ENCODE data around the gene PTPN21. TPM values are rescaled to one million over a fixed set of nuclear protein-coding genes. Genes with fewer than 3 reads are reported as not detected.
A peak's percentile ranks its signal among the peaks of the same experiment; 100 is the strongest.

The PTPN21 gene
- total RNA-seq, 1 donor = 17.4 TPM

DNA sequence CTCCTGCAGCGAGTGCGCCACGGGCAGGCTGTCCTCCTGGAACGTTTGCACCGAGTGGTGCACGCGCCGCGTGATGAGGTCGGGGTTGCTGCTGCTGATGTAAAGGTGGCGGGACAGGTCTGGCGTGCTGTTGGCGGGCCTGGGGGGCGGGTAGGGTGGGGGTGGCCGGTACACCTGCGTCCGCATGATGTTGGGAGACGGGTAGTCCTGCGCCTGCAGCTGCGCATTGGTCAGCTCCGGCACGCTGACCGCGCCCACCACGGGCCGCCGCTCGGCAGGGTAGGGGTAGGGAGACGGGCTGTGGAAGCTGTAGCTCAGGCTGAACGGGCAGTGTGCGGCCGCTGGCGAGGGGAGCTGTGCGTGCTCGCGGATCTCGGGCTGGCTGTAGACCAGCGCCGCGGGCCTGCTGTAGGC, 75.2 kb downstream of the PTPN21 start:
- no peak overlapping the region for H2AFZ ChIP-seq (ENCODE audit: low read length)

DNA sequence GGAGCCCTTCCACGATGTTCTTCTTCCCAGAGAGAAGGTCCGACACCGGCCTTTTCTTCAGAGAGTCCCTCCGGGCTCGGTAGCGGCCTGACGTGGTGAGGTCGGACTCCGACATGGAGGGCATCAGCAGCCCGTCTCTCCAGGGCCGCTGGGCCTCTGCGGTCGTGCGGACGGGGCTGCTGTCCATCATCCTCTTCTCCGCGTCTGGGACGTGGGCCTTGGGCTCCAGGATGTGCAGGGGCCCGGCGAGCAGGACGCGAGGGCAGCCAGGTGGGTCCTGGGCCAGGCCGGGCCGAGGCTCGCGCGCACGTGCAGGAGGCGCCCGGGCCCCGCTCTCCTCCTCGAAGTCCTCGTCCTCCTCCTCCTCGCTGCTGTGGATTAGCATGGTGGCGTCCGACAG, 75.9 kb downstream of the PTPN21 start:
- TF ChIP-seq, protein P1, sequence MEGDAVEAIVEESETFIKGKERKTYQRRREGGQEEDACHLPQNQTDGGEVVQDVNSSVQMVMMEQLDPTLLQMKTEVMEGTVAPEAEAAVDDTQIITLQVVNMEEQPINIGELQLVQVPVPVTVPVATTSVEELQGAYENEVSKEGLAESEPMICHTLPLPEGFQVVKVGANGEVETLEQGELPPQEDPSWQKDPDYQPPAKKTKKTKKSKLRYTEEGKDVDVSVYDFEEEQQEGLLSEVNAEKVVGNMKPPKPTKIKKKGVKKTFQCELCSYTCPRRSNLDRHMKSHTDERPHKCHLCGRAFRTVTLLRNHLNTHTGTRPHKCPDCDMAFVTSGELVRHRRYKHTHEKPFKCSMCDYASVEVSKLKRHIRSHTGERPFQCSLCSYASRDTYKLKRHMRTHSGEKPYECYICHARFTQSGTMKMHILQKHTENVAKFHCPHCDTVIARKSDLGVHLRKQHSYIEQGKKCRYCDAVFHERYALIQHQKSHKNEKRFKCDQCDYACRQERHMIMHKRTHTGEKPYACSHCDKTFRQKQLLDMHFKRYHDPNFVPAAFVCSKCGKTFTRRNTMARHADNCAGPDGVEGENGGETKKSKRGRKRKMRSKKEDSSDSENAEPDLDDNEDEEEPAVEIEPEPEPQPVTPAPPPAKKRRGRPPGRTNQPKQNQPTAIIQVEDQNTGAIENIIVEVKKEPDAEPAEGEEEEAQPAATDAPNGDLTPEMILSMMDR (IDR thresholded peaks at IDR 0.05; ENCODE audit: extremely low read depth, low read depth, low read length) = no peak
- Histone ChIP-seq H2AFZ (ENCODE audit: low read length) (no peak overlapping the region), H3K27ac (ENCODE audit: low read depth, low read length) (no peak overlapping the region), H3K79me2 (ENCODE audit: insufficient read depth, low read length) (no peaks in the 10 kb centered on the region), H3K4me1 (ENCODE audit: insufficient read depth, low read length) (peaks cover 15% of the 10 kb centered on the region), H3K4me3 (ENCODE audit: insufficient read depth, low read length) (no peak overlapping the region), H3K36me3 (ENCODE audit: insufficient read depth, low read length) (peaks cover 23% of the 10 kb centered on the region), H3K9me3 (ENCODE audit: low read depth, low read length) (no peaks in the 10 kb centered on the region), H3K27me3 (ENCODE audit: insufficient read depth, low read length) (no peaks in the 10 kb centered on the region), H3K4me2 (ENCODE audit: insufficient read depth, low read length) (no peak overlapping the region), H4K20me1 (ENCODE audit: insufficient read depth, low read length) (peaks cover 17% of the 10 kb centered on the region)
- no peak for DNase-seq (ENCODE audit: insufficient read length, low spot score, missing footprints)

More for the DNA sequence above, 75.2 kb downstream of the PTPN21 start:
- TF ChIP-seq, protein P1 (IDR thresholded peaks at IDR 0.05; ENCODE audit: extremely low read depth, low read depth, low read length) = no peak
- Histone ChIP-seq H3K9me3 (ENCODE audit: low read depth, low read length) (no peaks in the 10 kb centered on the region), H3K4me1 (ENCODE audit: insufficient read depth, low read length) (peaks cover 15% of the 10 kb centered on the region), H3K27ac (ENCODE audit: low read depth, low read length) (no peak overlapping the region), H3K4me2 (ENCODE audit: insufficient read depth, low read length) (no peak overlapping the region), H3K27me3 (ENCODE audit: insufficient read depth, low read length) (no peaks in the 10 kb centered on the region), H3K79me2 (ENCODE audit: insufficient read depth, low read length) (no peaks in the 10 kb centered on the region), H3K4me3 (ENCODE audit: insufficient read depth, low read length) (no peak overlapping the region), H4K20me1 (ENCODE audit: insufficient read depth, low read length) (peaks cover 17% of the 10 kb centered on the region), H3K36me3 (ENCODE audit: insufficient read depth, low read length) (peaks cover 29% of the 10 kb centered on the region)
- DNase-seq (ENCODE audit: insufficient read length, low spot score, missing footprints) = no peak

DNA sequence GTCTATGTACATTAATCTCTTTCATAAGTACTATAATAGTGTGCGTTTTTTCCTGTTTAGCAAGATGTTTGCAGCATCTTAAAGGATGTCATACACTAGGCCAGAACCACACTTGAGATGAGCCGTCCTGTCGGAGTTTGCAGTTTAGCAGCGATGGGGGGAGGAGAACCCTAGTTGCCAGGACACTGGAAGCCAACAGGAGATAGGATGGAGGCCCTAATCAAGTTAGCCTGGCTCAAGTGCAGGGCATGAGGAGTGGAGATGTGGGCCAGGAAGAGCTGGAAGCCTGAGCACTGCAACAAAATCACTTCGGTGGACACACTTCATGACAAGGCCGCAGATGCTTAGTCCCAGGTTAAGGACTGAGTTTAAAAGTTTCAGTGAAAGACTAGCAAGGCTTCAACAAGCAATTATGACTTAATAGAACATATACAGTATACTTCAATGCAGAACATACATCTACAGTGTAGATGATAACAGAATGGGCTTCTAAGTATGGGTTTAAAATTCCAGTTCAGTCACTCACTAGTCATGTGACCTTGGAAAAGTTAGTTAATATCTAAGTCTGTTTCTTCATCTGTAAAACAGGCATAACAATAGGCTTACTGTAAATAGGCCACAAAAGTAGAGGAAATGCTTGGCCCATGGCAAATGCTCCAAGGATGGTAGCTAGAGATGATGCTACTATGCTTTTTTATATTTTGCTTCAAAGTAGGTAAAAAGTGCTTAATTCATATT, 77.1 kb downstream of the PTPN21 start:
- DNase-seq (ENCODE audit: insufficient read length, low spot score, missing footprints) = no peak
- peaks cover 28% of the 10 kb centered on the region for H3K36me3 ChIP-seq (ENCODE audit: insufficient read depth, low read length)
- TF ChIP-seq, protein P1 (IDR thresholded peaks at IDR 0.05; ENCODE audit: extremely low read depth, low read depth, low read length) = no peak
- H3K4me2 ChIP-seq (ENCODE audit: insufficient read depth, low read length) = no peak overlapping the region
- no peaks in the 10 kb centered on the region for H3K9me3 ChIP-seq (ENCODE audit: low read depth, low read length)
- no peaks in the 10 kb centered on the region for H3K79me2 ChIP-seq (ENCODE audit: insufficient read depth, low read length)
- peaks cover 17% of the 10 kb centered on the region for H4K20me1 ChIP-seq (ENCODE audit: insufficient read depth, low read length)
- H3K27me3 ChIP-seq (ENCODE audit: insufficient read depth, low read length) = no peaks in the 10 kb centered on the region
- no peak overlapping the region for H3K4me3 ChIP-seq (ENCODE audit: insufficient read depth, low read length)
- no peak overlapping the region for H2AFZ ChIP-seq (ENCODE audit: low read length)
- peaks cover 15% of the 10 kb centered on the region for H3K4me1 ChIP-seq (ENCODE audit: insufficient read depth, low read length)
- no peak overlapping the region for H3K27ac ChIP-seq (ENCODE audit: low read depth, low read length)

DNA sequence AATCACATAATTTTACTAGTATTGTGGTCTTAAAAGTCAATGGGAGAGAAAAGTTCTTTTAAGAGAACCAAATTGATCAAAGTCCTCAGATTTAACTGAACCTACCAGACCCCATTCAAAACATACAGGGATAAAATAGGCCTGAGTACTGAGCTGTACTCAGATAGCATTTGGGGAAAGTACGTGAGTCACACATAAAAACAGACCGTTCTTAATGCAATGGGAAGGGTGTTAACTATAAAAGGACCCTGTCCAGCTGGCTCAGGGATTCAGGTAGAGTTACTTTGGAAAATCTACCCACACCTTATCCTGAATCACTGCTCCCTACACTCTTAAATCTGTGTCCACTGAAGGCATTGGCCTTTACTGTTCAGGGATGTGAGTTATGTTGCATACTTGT, 78.0 kb downstream of the PTPN21 start:
- H3K4me3 ChIP-seq (ENCODE audit: insufficient read depth, low read length) = no peak overlapping the region
- peaks cover 13% of the 10 kb centered on the region for H3K4me1 ChIP-seq (ENCODE audit: insufficient read depth, low read length)
- no peaks in the 10 kb centered on the region for H3K27me3 ChIP-seq (ENCODE audit: insufficient read depth, low read length)
- TF ChIP-seq, protein P1 (IDR thresholded peaks at IDR 0.05; ENCODE audit: extremely low read depth, low read depth, low read length) = no peak
- no peaks in the 10 kb centered on the region for H3K9me3 ChIP-seq (ENCODE audit: low read depth, low read length)
- peaks cover 13% of the 10 kb centered on the region for H4K20me1 ChIP-seq (ENCODE audit: insufficient read depth, low read length)
- H3K4me2 ChIP-seq (ENCODE audit: insufficient read depth, low read length) = no peak overlapping the region
- no peaks in the 10 kb centered on the region for H3K79me2 ChIP-seq (ENCODE audit: insufficient read depth, low read length)
- DNase-seq (ENCODE audit: insufficient read length, low spot score, missing footprints) = peak; percentile 95
- H3K36me3 ChIP-seq (ENCODE audit: insufficient read depth, low read length) = peaks cover 29% of the 10 kb centered on the region
- no peak overlapping the region for H2AFZ ChIP-seq (ENCODE audit: low read length)
- H3K27ac ChIP-seq (ENCODE audit: low read depth, low read length) = peak overlapping the region; percentile 47

Data from osteoblast (primary cell).